GM12874 (cell line): Measurements from ENCODE around the gene BBX.

Experiments
- CTCF ChIP-seq: IDR thresholded peaks from 2 replicates; pipeline ENCODE4 v1.5.1; 2011; ENCODE audit warnings: low read depth, mild to moderate bottlenecking, control low read depth, low read length, moderate library complexity; ENCODE audit not compliant: insufficient read depth

Gene BBX

GRCh38 chr3:107522510-107523288 is at the start of gene BBX:
Gene BBX, plus strand, starts transcription at chr3:107522962. Its CDS starts 187,499 bp downstream, at chr3:107710461.
- no peak for TF ChIP-seq CTCF

GRCh38 chr3:107476462-107476861 is 46.3 kb upstream of the BBX start:
- no peak for TF ChIP-seq CTCF

GRCh38 chr3:107487490-107487889 is 35.3 kb upstream of the BBX start:
- no peak for TF ChIP-seq CTCF

GRCh38 chr3:107488942-107489341 is 33.8 kb upstream of the BBX start:
- no peak for TF ChIP-seq CTCF

- no peak for TF ChIP-seq CTCF
Observed at GRCh38 chr3:107493134-107493533, 29.6 kb upstream of the BBX start.

- TF ChIP-seq CTCF, result no peak
Observed at GRCh38 chr3:107496855-107497254, 25.9 kb upstream of the BBX start.

- no peak for TF ChIP-seq CTCF
Observed at GRCh38 chr3:107498646-107499045, 24.1 kb upstream of the BBX start.

GRCh38 chr3:107506458-107506857 is 16.3 kb upstream of the BBX start:
- TF ChIP-seq CTCF, result no peak
